Activated effector memory CD4-positive, alpha-beta T cell treated with Interleukin-2 at 50 U/mL for 16 hours (primary cell): ENCODE data around the gene OR6Q1.

Experiments used
- DNase-seq: peaks from one replicate; pipeline ENCODE4 v3.0.0-alpha.2; 2020

Gene OR6Q1

DNA sequence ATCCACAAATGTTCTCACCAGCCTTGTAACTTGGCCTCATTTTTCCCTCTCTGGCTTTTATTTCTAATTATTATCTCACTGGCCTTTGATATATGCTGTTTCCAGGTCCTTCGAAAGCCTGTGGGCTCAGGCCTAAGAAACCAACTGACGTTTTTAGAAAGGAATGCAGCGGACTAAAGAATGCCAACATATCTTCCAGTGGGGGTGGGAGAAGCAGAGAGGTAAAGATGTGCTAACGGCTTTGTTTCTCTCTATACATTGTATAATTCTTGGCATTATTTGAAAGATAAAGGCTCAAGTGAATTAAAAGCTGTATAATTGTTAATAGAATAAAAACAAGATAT is 28.2 kb downstream of the OR6Q1 start:
- no peak for DNase-seq

DNA sequence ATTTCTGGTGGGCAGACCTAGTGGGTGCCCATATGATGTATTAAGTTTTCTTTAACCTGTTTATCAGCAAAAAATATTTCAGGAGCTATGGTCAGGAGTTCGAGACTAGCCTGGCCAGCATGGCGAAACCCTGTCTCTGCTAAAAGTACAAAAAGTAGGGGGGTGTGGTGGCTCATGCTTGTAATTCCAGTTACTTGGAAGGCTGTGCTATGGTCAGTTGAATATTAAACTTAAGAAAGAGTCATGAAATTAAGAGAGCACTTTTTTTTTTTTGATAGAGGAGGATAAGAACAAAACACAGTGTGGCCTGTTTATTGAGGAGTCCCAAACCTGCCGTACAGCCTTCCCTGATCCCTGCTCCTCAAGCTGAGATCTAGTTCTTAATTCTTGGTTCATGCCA is 29.8 kb downstream of the OR6Q1 start:
- no peak for DNase-seq

DNA sequence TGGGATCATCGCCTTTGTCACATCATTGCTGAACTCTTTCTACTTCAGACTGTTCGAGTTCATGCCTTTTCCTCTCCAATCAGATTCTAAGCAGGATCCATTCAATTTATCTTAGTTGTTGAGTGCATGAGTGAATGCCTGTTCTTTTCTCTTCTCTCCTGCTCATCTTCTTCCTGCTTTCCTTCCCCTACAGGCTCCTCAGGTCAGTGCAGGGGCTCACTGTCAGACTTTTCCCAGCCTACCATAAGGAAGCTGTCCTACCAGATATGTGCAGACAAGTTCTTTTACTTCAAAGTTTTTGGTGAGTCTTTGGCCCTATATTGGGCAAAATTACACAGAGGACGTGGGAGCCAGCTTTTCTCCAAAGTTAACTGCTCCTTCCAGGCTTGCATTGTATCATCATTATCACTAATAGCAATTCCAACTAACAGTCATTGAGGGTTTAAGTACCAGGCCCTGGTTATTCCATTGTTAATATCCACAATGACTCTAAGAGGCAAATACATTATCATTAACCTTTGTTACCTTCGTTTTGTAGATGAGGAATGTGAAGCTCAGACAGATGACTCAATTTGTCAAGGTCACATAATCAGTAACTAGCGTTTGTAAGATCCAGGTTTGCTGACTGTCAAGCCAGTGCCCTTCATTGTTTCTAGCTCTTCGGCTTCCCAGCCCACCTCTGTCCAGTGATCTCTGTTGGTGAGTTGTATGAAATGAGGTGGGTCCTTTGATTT is 30.4 kb downstream of the OR6Q1 start:
- DNase-seq: no peak

DNA sequence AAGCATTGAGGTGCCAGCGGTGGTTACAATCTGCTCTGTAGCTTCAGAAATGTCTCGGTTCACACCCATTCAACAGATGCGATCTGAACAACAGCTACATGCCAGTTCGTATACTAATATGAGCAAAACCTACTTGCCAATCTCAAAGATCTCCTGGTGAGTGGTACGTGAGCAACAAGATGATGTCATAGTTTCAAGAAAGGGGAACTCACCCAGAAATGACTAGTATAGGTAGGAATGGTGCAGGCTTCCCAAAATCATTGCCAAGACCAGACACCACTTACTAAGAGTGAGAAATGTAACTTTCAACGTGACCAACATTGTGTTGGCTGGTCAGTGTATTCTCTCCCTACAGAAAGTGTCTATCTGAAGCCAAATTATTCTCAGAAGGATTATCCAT is 31.1 kb downstream of the OR6Q1 start:
- DNase-seq: no peak

DNA sequence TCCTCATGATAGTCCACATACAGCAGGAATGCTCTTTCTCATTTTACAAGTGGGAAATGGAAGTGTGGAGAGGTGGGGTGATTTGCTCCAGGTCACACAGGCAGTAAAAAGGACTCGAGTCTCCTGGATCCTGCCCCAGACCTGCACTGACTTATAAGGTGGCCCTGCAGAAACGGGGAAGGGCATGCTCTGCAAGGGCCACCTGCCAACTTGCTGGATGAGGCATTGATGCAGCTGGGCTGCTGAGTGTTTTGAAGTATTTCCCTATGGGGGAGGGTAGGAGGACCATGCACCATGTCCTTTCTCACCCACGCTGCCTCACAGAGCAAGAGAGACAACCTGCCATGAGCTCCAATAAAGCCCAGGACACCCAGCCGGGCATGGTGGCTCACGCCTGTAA is 36.9 kb downstream of the OR6Q1 start:
- DNase-seq: no peak

DNA sequence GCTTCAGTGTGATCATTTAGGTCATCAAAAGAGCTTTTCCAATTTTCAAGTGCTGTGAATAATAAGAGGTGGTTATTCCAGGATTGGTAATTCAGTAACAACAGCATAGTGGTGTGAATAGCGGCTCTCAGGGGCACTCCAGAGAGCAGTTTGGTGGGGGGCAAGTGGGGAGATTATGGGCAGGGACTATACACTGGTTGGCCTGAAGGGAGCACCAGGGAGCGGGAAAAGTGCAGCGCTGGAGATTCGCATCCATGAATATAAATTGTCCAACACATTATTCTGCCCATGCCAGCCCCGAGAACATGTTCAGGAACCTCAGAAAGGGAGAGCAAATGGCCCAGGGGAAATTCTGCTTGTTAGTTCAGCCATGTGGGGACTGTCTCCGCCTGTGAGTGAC is 37.9 kb downstream of the OR6Q1 start:
- DNase-seq: no peak

DNA sequence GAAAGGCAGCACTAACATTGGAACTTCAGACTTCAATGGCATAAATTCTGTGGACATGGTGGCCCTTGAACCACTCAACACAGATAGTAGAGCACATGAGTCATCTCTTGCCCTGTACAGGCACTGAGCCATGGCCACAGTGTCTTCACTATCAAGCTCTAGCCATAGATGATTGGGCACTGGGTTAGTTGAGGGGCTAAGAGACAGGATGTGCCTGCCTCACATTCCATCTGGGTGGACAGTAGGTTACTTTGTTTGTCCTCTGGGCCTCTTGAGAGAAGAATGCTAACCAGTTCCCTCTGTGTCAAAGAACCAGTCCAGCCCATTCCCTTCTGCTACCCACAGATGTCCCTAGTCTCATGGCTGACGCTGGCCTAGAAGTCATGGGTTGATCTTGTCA is 39.8 kb downstream of the OR6Q1 start:
- no peak for DNase-seq

DNA sequence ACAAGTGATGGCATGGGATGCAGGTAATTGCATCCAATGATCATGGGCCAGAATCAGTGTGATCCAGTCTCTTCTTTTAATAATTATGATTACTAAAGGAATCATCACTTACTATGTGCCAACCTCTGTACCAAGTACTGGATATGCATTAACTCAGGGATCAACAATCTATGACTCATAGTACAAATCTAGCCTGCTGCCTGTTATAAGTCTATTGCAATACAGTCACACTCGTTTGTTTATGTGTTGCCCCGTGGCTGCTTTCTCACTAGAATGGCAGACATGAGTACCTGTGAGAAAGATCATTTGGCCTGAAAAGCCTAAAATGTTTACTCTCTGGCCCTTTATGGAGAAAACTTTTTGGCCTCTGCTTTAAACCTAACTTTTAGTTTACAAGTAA is 45.0 kb downstream of the OR6Q1 start:
- no peak for DNase-seq
